ENCODE measurements around the gene TUNAR.
"Not testable (repeated sequence)": the region's sequence is repeated elsewhere in the genome, so short reads cannot be mapped to it uniquely, and the experiment has no call there.

Gene TUNAR

DNA sequence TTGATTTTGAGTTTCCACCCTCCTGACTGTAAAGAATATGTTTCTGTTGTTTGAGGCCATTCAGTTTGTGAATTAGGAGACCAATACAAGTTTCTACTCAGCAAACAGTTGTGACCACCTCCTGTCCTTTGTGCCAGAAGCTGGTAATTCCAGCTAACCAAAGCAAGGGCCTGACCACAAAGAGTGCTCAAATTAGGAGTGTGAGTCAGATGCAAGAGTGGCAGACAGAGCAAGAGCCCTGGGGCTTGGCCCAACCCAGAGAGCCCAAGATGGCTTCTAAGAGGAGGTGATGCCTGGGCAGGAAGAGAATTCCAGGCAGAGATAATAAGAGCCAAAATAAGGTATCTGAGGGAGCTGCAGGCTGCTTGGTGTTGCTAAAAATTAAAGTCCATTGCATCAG, 84.8 kb downstream of the TUNAR start:
- Histone ChIP-seq H3K4me2 (ENCODE audit: low read depth, low read length, poor library complexity, severe bottlenecking) (no peak overlapping the region), H3K9me2 (replicated peaks; ENCODE audit: low read depth, low read length) (no peaks in the 10 kb centered on the region), H3F3A (ENCODE audit: low read depth) (no peaks in the 10 kb centered on the region), H3K9ac (ENCODE audit: low read depth, low read length, poor library complexity, severe bottlenecking) (no peak overlapping the region), H2AFZ (ENCODE audit: low read length) (no peak overlapping the region), H3K9me3 (ENCODE audit: insufficient read depth, low read depth, low read length) (no peaks in the 10 kb centered on the region), H3K4me1 (ENCODE audit: insufficient read depth, low read length, poor library complexity, severe bottlenecking) (no peaks in the 10 kb centered on the region), H3K27me3 (ENCODE audit: insufficient read depth, low read length, poor library complexity, severe bottlenecking) (no peaks in the 10 kb centered on the region), H4K20me1 (ENCODE audit: insufficient read depth, low read length, poor library complexity, severe bottlenecking) (no peaks in the 10 kb centered on the region), H3K36me3 (ENCODE audit: insufficient read depth, low read length) (no peaks in the 10 kb centered on the region), H3K79me2 (ENCODE audit: insufficient read depth, low read length) (no peaks in the 10 kb centered on the region), H3K4me3 (ENCODE audit: low read length, poor library complexity, severe bottlenecking) (no peak overlapping the region)
- TF ChIP-seq, protein P1, sequence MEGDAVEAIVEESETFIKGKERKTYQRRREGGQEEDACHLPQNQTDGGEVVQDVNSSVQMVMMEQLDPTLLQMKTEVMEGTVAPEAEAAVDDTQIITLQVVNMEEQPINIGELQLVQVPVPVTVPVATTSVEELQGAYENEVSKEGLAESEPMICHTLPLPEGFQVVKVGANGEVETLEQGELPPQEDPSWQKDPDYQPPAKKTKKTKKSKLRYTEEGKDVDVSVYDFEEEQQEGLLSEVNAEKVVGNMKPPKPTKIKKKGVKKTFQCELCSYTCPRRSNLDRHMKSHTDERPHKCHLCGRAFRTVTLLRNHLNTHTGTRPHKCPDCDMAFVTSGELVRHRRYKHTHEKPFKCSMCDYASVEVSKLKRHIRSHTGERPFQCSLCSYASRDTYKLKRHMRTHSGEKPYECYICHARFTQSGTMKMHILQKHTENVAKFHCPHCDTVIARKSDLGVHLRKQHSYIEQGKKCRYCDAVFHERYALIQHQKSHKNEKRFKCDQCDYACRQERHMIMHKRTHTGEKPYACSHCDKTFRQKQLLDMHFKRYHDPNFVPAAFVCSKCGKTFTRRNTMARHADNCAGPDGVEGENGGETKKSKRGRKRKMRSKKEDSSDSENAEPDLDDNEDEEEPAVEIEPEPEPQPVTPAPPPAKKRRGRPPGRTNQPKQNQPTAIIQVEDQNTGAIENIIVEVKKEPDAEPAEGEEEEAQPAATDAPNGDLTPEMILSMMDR (conservative IDR thresholded peaks at IDR 0.05; ENCODE audit: low read length) = no peak
- TF ChIP-seq EZH2phosphoT487 (IDR thresholded peaks at IDR 0.05; ENCODE audit: borderline replicate concordance) = no peak

DNA sequence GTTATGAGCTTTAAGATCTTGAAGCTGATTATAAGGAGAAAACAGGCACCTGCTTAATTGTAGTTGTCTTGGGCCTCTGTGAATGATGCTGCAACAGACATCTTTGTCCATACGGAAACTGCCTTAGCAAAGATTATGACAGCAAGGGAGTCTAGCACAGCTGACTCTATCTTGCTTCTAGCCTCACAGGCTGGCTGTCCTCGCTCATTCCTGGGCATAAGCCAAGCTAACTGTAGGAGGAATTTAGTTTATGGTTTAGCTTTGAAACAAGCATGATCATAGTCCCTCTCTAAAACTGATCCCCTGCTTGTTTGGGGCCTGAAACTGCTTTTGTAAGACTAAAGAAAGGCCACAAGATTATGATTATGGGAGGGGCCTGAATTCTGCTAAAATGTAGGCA, 88.3 kb downstream of the TUNAR start:
- Histone ChIP-seq H3K79me2 (ENCODE audit: insufficient read depth, low read length) (no peaks in the 10 kb centered on the region), H3K27me3 (ENCODE audit: insufficient read depth, low read length, poor library complexity, severe bottlenecking) (no peaks in the 10 kb centered on the region), H3F3A (ENCODE audit: low read depth) (no peaks in the 10 kb centered on the region), H3K36me3 (ENCODE audit: insufficient read depth, low read length) (no peaks in the 10 kb centered on the region), H3K9ac (ENCODE audit: low read depth, low read length, poor library complexity, severe bottlenecking) (no peak overlapping the region), H3K4me1 (ENCODE audit: insufficient read depth, low read length, poor library complexity, severe bottlenecking) (no peaks in the 10 kb centered on the region), H2AFZ (ENCODE audit: low read length) (no peak overlapping the region), H3K9me3 (ENCODE audit: insufficient read depth, low read depth, low read length) (no peaks in the 10 kb centered on the region), H4K20me1 (ENCODE audit: insufficient read depth, low read length, poor library complexity, severe bottlenecking) (no peaks in the 10 kb centered on the region), H3K9me2 (replicated peaks; ENCODE audit: low read depth, low read length) (no peaks in the 10 kb centered on the region), H3K4me3 (ENCODE audit: low read length, poor library complexity, severe bottlenecking) (no peak overlapping the region), H3K4me2 (ENCODE audit: low read depth, low read length, poor library complexity, severe bottlenecking) (no peak overlapping the region)
- TF ChIP-seq EZH2phosphoT487 (IDR thresholded peaks at IDR 0.05; ENCODE audit: borderline replicate concordance) = no peak
- TF ChIP-seq, protein P1 (conservative IDR thresholded peaks at IDR 0.05; ENCODE audit: low read length) = no peak

DNA sequence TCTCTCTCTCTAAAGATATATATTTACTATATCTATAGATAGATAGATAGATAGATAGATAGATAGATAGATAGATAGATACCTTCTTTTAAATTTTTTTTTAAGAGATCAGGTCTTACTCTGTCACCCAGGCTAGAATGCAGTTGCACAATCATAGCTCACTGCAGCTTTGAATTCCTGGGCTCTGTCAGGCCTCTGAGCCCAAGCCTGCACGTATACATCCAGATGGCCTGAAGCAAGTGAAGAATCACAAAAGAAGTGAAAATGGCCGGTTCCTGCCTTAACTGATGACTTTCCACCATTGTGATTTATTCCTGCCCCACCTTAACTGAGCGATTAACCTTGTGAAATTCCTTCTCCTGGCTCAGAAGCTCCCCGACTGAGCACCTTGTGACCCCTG, 91.4 kb downstream of the TUNAR start:
- H2AFZ ChIP-seq (ENCODE audit: low read length); H3K9ac ChIP-seq (ENCODE audit: low read depth, low read length, poor library complexity, severe bottlenecking); H3K4me1 ChIP-seq (ENCODE audit: insufficient read depth, low read length, poor library complexity, severe bottlenecking); H3K36me3 ChIP-seq (ENCODE audit: insufficient read depth, low read length); H3K4me3 ChIP-seq (ENCODE audit: low read length, poor library complexity, severe bottlenecking); H3K4me2 ChIP-seq (ENCODE audit: low read depth, low read length, poor library complexity, severe bottlenecking); H3K9me3 ChIP-seq (ENCODE audit: insufficient read depth, low read depth, low read length); H4K20me1 ChIP-seq (ENCODE audit: insufficient read depth, low read length, poor library complexity, severe bottlenecking); H3F3A ChIP-seq (ENCODE audit: low read depth); H3K9me2 ChIP-seq (replicated peaks; ENCODE audit: low read depth, low read length); H3K79me2 ChIP-seq (ENCODE audit: insufficient read depth, low read length); H3K27me3 ChIP-seq (ENCODE audit: insufficient read depth, low read length, poor library complexity, severe bottlenecking): not testable (repeated sequence)

Measured in Loucy (cell line).